GM12872 (cell line): ENCODE measurements around the gene ISL2.

Experiments used
- CTCF ChIP-seq: IDR thresholded peaks from 3 replicates; pipeline ENCODE4 v1.5.1; 2011; ENCODE audit warnings: low read depth, mild to moderate bottlenecking, low read length, moderate library complexity; ENCODE audit not compliant: insufficient read depth

ISL2 gene

GRCh38 chr15:76309601-76310330, 26.8 kb upstream of the ISL2 start:
- no peak for TF ChIP-seq CTCF

- TF ChIP-seq CTCF, result no peak
These were observed 26.0 kb upstream of the ISL2 start for GRCh38 chr15:76310475-76311099.

- TF ChIP-seq CTCF, result no peak
These were observed 25.2 kb upstream of the ISL2 start, which contains the start of gene ETFA for GRCh38 chr15:76311100-76311953. Gene ETFA (minus strand): TSS chr15:76311469. CDS start chr15:76311388, 81 bp downstream.

GRCh38 chr15:76312540-76313174, 23.9 kb upstream of the ISL2 start:
- no peak for TF ChIP-seq CTCF

- TF ChIP-seq CTCF, result no peak
These were observed 22.8 kb upstream of the ISL2 start for GRCh38 chr15:76313731-76314130.

GRCh38 chr15:76320012-76320411, 16.6 kb upstream of the ISL2 start:
- no peak for TF ChIP-seq CTCF

- no peak for TF ChIP-seq CTCF
These were observed 15.4 kb upstream of the ISL2 start for GRCh38 chr15:76321171-76321570.
